ENCODE measurements around the gene SERPINC1.
"Not testable (repeated sequence)": the region's sequence is repeated elsewhere in the genome, so short reads cannot be mapped to it uniquely, and the experiment has no call there.

Gene SERPINC1

GRCh38 chr1:173862146-173862768 is 54.9 kb downstream of the SERPINC1 start:
- not testable (repeated sequence) for DNase-seq

DNA sequence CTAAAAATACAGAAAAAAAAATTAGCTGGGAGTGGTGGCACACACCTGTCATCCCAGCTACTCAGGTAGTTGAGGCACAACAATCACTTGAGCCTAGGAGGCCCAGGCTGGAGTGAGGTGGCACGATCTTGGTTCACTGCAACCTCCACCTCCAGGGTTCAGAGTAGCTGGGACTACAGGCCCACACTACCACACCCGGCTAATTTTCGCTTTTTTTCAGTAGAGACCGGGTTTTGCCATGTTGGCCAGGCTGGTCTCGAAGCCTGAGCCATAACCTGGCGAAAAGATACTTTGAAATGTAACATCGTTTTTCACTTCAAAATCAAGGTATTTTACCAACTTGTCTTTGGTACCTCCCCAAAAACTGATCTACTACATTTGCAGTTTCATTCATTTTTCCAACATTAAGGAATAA is 55.4 kb downstream of the SERPINC1 start:
- no peak for DNase-seq

DNA sequence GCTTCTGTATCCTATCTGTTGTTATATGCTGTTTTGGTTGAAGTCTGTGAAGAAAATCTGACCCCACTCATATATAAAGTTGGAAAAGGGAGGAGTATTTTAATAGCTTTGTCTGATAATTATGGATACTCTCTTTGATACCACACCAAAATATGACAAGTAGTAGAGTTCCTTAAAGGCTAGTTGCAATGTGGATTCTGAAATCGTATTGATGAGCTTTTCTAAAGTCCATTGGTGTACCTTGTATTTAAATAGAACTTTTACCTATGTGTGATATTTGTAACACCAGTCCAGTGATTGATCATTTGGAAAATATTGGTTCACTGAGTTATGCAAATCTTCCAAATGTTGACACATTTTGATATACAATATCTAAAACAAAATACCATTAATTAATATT is 57.1 kb downstream of the SERPINC1 start:
- no peak for DNase-seq

DNA sequence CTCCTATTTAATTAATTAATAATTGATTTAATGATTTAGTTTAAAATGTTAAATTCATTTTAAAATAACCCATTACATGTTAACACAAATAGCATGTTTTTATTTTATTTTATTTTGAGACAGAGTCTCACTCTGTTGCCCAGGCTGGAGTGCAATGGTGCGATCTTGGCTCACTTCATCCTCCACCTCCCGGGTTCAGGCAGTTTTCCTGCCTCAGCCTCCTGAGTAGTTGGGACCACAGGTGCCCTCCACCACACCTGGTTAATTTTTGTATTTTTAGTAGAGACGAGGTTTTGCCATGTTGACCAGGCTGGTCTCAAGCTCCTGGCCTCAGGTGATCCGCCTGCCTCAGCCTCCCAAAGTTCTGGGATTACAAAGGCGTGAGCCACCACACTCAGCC is 57.6 kb downstream of the SERPINC1 start:
- DNase-seq: not testable (repeated sequence)

DNA sequence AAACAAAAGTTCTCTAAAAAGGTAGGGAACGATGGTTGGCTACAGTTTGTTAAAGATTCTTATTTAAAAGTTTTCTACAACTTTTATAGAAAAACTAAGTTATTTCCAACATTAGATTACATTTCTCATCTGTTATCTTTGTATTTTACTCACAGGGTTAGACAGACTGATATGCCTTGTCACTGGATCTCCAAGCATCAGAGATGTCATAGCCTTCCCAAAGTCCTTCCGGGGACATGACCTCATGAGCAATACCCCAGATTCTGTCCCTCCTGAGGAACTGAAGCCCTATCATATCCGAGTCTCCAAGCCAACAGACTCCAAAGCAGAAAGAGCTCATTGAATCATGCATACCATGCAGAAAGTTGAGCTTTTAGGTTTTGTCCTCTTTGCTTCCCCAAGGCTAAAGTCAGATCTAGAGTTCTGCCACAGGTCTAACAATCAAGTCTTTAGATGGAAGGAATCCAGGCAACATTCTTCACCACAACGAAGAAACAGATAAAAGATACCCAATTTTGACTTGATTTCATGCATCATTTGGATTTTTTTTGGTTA is 59.7 kb downstream of the SERPINC1 start:
- no peak for DNase-seq

DNA sequence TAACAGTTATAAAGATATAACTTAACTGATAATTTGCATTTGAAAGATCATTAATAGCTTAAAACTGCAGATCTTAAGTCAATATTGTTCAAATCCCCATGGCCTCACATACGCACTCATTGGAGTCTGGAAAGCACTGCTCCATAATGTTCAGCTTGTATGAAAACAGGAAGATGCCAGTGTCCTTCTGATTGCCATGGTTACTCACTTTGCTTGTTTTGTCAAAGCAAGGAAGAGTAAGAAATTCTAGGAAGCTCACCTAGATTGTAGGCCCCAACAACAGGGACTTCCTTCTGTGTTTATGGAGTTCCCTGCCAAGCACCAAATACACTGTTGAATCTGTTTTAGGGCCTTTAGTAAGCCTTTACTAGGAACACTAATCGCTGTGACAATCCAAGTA is 60.2 kb downstream of the SERPINC1 start:
- no peak for DNase-seq

GRCh38 chr1:173856014-173856413 is 61.1 kb downstream of the SERPINC1 start:
- no peak for DNase-seq
